Measurements from ENCODE around the gene TMEM240. TPM values are rescaled to one million over a fixed set of nuclear protein-coding genes. Genes with fewer than 3 reads are reported as not detected.
"Not testable (repeated sequence)": the region's sequence is repeated elsewhere in the genome, so short reads cannot be mapped to it uniquely, and the experiment has no call there.

The TMEM240 gene
- total RNA-seq, 1 donor from 2014 or later, result 0.31 TPM

- Mint-ChIP-seq H3K36me3 (ENCODE audit: low read depth) (peaks cover 65% of the 10 kb centered on the region), H3K4me1 (no peaks in the 10 kb centered on the region), H3K27me3 (no peaks in the 10 kb centered on the region), H3K27ac (no peak overlapping the region), H3K9me3 (peaks cover 2% of the 10 kb centered on the region), H3K4me3 (no peak overlapping the region)
- TF ChIP-seq CTCF (IDR thresholded peaks at IDR 0.05), result no peak
- CTCF ChIA-PET, result no interaction called here
- no peak for ATAC-seq (ENCODE audit: low read depth)
- no peak for DNase-seq
- POLR2A ChIA-PET, result no interaction called here
- intact Hi-C loops (cut with micrococcal nuclease), result no loop called here
Measured at GRCh38 chr1:1487701-1488100, 52.7 kb downstream of the TMEM240 start.

GRCh38 chr1:1485755-1486317, 54.6 kb downstream of the TMEM240 start:
- H3K4me3 Mint-ChIP-seq; H3K4me1 Mint-ChIP-seq; H3K9me3 Mint-ChIP-seq; ATAC-seq (ENCODE audit: low read depth); H3K27ac Mint-ChIP-seq; POLR2A ChIA-PET; CTCF ChIA-PET; DNase-seq; intact Hi-C loops (cut with micrococcal nuclease); H3K27me3 Mint-ChIP-seq: not testable (repeated sequence)
- peaks cover 59% of the 10 kb centered on the region for H3K36me3 Mint-ChIP-seq (ENCODE audit: low read depth)

GRCh38 chr1:1484976-1485750, 55.3 kb downstream of the TMEM240 start:
- intact Hi-C loops (cut with micrococcal nuclease), result not testable (repeated sequence)

More at GRCh38 chr1:1484976-1485750, 55.3 kb downstream of the TMEM240 start:
- H3K27me3 Mint-ChIP-seq; ATAC-seq (ENCODE audit: low read depth); POLR2A ChIA-PET; CTCF ChIA-PET; H3K4me3 Mint-ChIP-seq; H3K27ac Mint-ChIP-seq; H3K9me3 Mint-ChIP-seq; DNase-seq; H3K4me1 Mint-ChIP-seq: not testable (repeated sequence)
- H3K36me3 Mint-ChIP-seq (ENCODE audit: low read depth), result peaks cover 59% of the 10 kb centered on the region

Other genes starting within 250 kb of the TMEM240 start
- gene ACAP3, start 232.7 kb downstream of the TMEM240 start, total RNA-seq, result 16.2 and 26.1 TPM in 2 replicates
- 11.9 and 12.6 TPM in 2 replicates for gene PUSL1, start 232.0 kb downstream of the TMEM240 start, total RNA-seq
- gene INTS11, start 216.0 kb downstream of the TMEM240 start, total RNA-seq, result 131 and 151 TPM in 2 replicates
- gene CPTP, start 215.8 kb downstream of the TMEM240 start, total RNA-seq, result 13.8 and 15.3 TPM in 2 replicates
- gene TAS1R3, start 209.3 kb downstream of the TMEM240 start, total RNA-seq, result 2.5 and 2.7 TPM in 2 replicates
- 29.3 and 30.7 TPM in 2 replicates for gene DVL1, start 191.2 kb downstream of the TMEM240 start, total RNA-seq
- gene MXRA8, start 182.1 kb downstream of the TMEM240 start, total RNA-seq, result 0.07 and 0.16 TPM in 2 replicates
- 91.5 and 105 TPM in 2 replicates for gene AURKAIP1, start 165.4 kb downstream of the TMEM240 start, total RNA-seq
- 188 and 225 TPM in 2 replicates for gene CCNL2, start 141.3 kb downstream of the TMEM240 start, total RNA-seq
- 134 and 136 TPM in 2 replicates for gene MRPL20, start 133.3 kb downstream of the TMEM240 start, total RNA-seq
- 0.13 TPM in 1 of 2 replicates, not detected in the other for gene ANKRD65, start 119.3 kb downstream of the TMEM240 start, total RNA-seq
- not detected in 2 replicates for gene VWA1, start 104.9 kb downstream of the TMEM240 start, total RNA-seq
- gene ATAD3C, start 90.9 kb downstream of the TMEM240 start, total RNA-seq, result 0.58 and 0.86 TPM in 2 replicates
- gene ATAD3B, start 68.9 kb downstream of the TMEM240 start, total RNA-seq, result 47.4 and 49.5 TPM in 2 replicates
- gene ATAD3A, start 28.5 kb downstream of the TMEM240 start, total RNA-seq, result 26.1 and 32.4 TPM in 2 replicates
- gene SSU72, start 34.2 kb upstream of the TMEM240 start, total RNA-seq, result 111 and 118 TPM in 2 replicates
- gene FNDC10, start 59.5 kb upstream of the TMEM240 start, total RNA-seq, result 0.46 and 0.60 TPM in 2 replicates
- 27.6 and 36.4 TPM in 2 replicates for gene MIB2, start 74.9 kb upstream of the TMEM240 start, total RNA-seq
- gene MMP23B, start 91.5 kb upstream of the TMEM240 start, total RNA-seq, result 0.32 and 0.35 TPM in 2 replicates
- gene CDK11B, start 118.4 kb upstream of the TMEM240 start, total RNA-seq, result 28.5 and 29.1 TPM in 2 replicates
- 47.6 and 54.7 TPM in 2 replicates for gene SLC35E2B, start 152.2 kb upstream of the TMEM240 start, total RNA-seq
- 48.6 and 58.9 TPM in 2 replicates for gene CDK11A, start 183.7 kb upstream of the TMEM240 start, total RNA-seq
- 106 and 122 TPM in 2 replicates for gene NADK, start 237.8 kb upstream of the TMEM240 start, total RNA-seq

All from activated B cell treated with CpG ODN at 0.5 μM for 24 hours (primary cell).